CD14-positive monocyte (primary cell): ENCODE results near the gene PARP12. TPM values are rescaled to one million over a fixed set of nuclear protein-coding genes. Genes with fewer than 3 reads are reported as not detected.
A peak's percentile ranks its signal among the peaks of the same experiment; 100 is the strongest.

Experiments
- DNase-seq, 3 donors: peaks; one replicate each; pipeline ENCODE4 v3.0.0-alpha.2; 2011 to 2022
- H2AFZ ChIP-seq: 2 replicates; pipeline ENCODE4 v1.6.0; 2012; ENCODE audit warnings: mild to moderate bottlenecking, low read depth, low read length, inconsistent platforms; ENCODE audit not compliant: insufficient read depth, poor library complexity, severe bottlenecking
- H3K27ac ChIP-seq, 2 donors: 1 replicate in 1 of 2; 2 replicates in 1 of 2; pipeline ENCODE4 v1.5.1; 2012 to 2013; ENCODE audit warnings: low read length in 2 of 2, control low read depth in 1 of 2, inconsistent platforms in 1 of 2, low read depth in 1 of 2, mild to moderate bottlenecking in 1 of 2
- H3K27me3 ChIP-seq, 2 donors: one replicate each; pipeline versions ENCODE4 v1.6.0 to v1.6.1; 2011 to 2013; ENCODE audit warnings: low read length in 2 of 2; ENCODE audit not compliant: control insufficient read depth in 2 of 2, insufficient read depth in 2 of 2
- H3K36me3 ChIP-seq, 2 donors: replicated peaks in 1 of 2; 1 replicate in 1 of 2; 2 replicates in 1 of 2; pipeline versions ENCODE4 v1.5.1 to v1.6.1; 2012 to 2013; ENCODE audit warnings: low read length in 2 of 2, control low read depth in 1 of 2, inconsistent platforms in 1 of 2, mild to moderate bottlenecking in 1 of 2; ENCODE audit not compliant: insufficient read depth in 2 of 2, control insufficient read depth in 1 of 2
- H3K4me1 ChIP-seq, 2 donors: 1 replicate in 1 of 2; 2 replicates in 1 of 2; pipeline versions ENCODE4 v1.5.1 to v1.6.1; 2012 to 2013; ENCODE audit warnings: low read length in 2 of 2, control low read depth in 1 of 2, inconsistent platforms in 1 of 2, mild to moderate bottlenecking in 1 of 2, moderate library complexity in 1 of 2; ENCODE audit not compliant: insufficient read depth in 2 of 2, control insufficient read depth in 1 of 2
- H3K4me2 ChIP-seq: replicated peaks from 2 replicates; pipeline ENCODE3; 2012; ENCODE audit warnings: low read length, moderate library complexity, mild to moderate bottlenecking; ENCODE audit not compliant: poor library complexity, severe bottlenecking; ENCODE audit errors: extremely low read depth
- H3K4me3 ChIP-seq, 3 experiments: fragments of 200-600 bp in 1 of 3; sonication (generic) in 1 of 3; replicated peaks in 1 of 3; 1 replicate in 2 of 3; 2 replicates in 1 of 3; pipeline ENCODE4 v1.5.1; 2011 to 2013; ENCODE audit warnings: low read length in 3 of 3, mild to moderate bottlenecking in 3 of 3, control low read depth in 2 of 3, low read depth in 2 of 3, inconsistent platforms in 1 of 3, moderate library complexity in 1 of 3
- H3K79me2 ChIP-seq: 2 replicates; pipeline ENCODE4 v1.6.0; 2012; ENCODE audit warnings: mild to moderate bottlenecking, control low read depth, inconsistent platforms, low read length, moderate library complexity; ENCODE audit not compliant: insufficient read depth
- H3K9ac ChIP-seq: 2 replicates; pipeline ENCODE4 v1.6.0; 2017; ENCODE audit warnings: low read length, mild to moderate bottlenecking; ENCODE audit not compliant: insufficient read depth, poor library complexity, severe bottlenecking
- H3K9me3 ChIP-seq, 2 donors: replicated peaks in 1 of 2; 1 replicate in 1 of 2; 2 replicates in 1 of 2; pipeline versions ENCODE4 v1.5.1 to v1.6.1; 2012 to 2013; ENCODE audit warnings: low read length in 2 of 2, control low read depth in 1 of 2; ENCODE audit not compliant: control insufficient read depth in 1 of 2, insufficient read depth in 1 of 2
- H4K20me1 ChIP-seq: 2 replicates; pipeline ENCODE4 v1.6.0; 2012; ENCODE audit warnings: mild to moderate bottlenecking, low read length, control low read depth, moderate library complexity; ENCODE audit not compliant: insufficient read depth
- H3K27ac Mint-ChIP-seq, 7 donors: one replicate each; pipeline ENCODE4 v1.8.0; 2020; ENCODE audit warnings: mild to moderate bottlenecking in 7 of 7, mixed read lengths in 7 of 7, moderate library complexity in 6 of 7, inconsistent platforms in 2 of 7
- H3K27me3 Mint-ChIP-seq, 3 donors: one replicate each; pipeline ENCODE4 v1.8.0; 2021 to 2022; ENCODE audit warnings: low read depth in 3 of 3, mild to moderate bottlenecking in 3 of 3, mixed read lengths in 3 of 3, moderate library complexity in 3 of 3, inconsistent platforms in 1 of 3
- H3K36me3 Mint-ChIP-seq, 2 donors: one replicate each; pipeline ENCODE4 v1.8.0; 2020; ENCODE audit warnings: mixed read lengths in 2 of 2, inconsistent platforms in 1 of 2, mild to moderate bottlenecking in 1 of 2
- H3K4me1 Mint-ChIP-seq: one replicate; pipeline ENCODE4 v1.8.0; 2020; ENCODE audit warnings: mild to moderate bottlenecking, mixed read lengths
- H3K4me3 Mint-ChIP-seq, 2 donors: one replicate each; pipeline ENCODE4 v1.8.0; 2020; ENCODE audit warnings: mild to moderate bottlenecking in 2 of 2, mixed read lengths in 2 of 2, moderate library complexity in 1 of 2
- H3K9me3 Mint-ChIP-seq, 7 donors: one replicate each; pipeline ENCODE4 v1.8.0; 2020 to 2022; ENCODE audit warnings: mixed read lengths in 7 of 7, mild to moderate bottlenecking in 6 of 7, moderate library complexity in 6 of 7, inconsistent platforms in 2 of 7
- CTCF ChIP-seq: fragments of 200-600 bp; IDR thresholded peaks from one replicate; pipeline ENCODE4 v1.8.0; 2022; ENCODE audit warnings: antibody characterized with exemption, mild to moderate bottlenecking
- WGBS: methylation state at CpG from one replicate; pipeline ENCODE4 v1.1.5; 2013; ENCODE audit warnings: missing lambda C conversion rate; ENCODE audit not compliant: insufficient coverage; 5-methylcytosine and 5-hydroxymethylcytosine counted together
- intact Hi-C, 2 donors: fragments of 100-400 bp; cut with micrococcal nuclease; formaldehyde crosslinking; loops; one replicate each; pipeline versions ENCODE4 v1.15.0 to v1.15.1; 2023
- polyA plus RNA-seq, 3 donors: library from polyadenylated mRNA; depleted of rRNA in 1 of 3; unstranded in 2 of 3; stranded (reverse) in 1 of 3; fragments of 300-500 nt in 2 of 3; fragments of >200 nt in 1 of 3; fragmentation: Illumina TruSeq in 2 of 3; gene quantifications; 1 replicate in 2 of 3; 2 replicates in 1 of 3; pipeline ENCODE4 v1.2.3, GENCODE V29; 2012 to 2021

Gene PARP12
- polyA plus RNA-seq, 3 donors, result 16.7 to 116 (median 37.8) TPM

- H3K27ac Mint-ChIP-seq, result peak overlapping the region in 1 of 7 donors; percentile 45
- 98% methylated on average over 7 of the region's 7 CpGs for WGBS
These were observed 45.7 kb downstream of the PARP12 start for GRCh38 chr7:140017034-140017433.

GRCh38 chr7:140016540-140016939 is 46.2 kb downstream of the PARP12 start:
- Histone ChIP-seq H3K4me3 (no peak overlapping the region), H3K27ac (no peak overlapping the region), H3K4me2 (no peak overlapping the region), H2AFZ (no peak overlapping the region), H3K9ac (no peak overlapping the region), H3K4me1 (no peaks in the 10 kb centered on the region), H3K9me3 (no peaks in the 10 kb centered on the region), H3K36me3 (peaks cover 67 to 94% of the 10 kb centered on the region in 2 donors), H3K27me3 (no peaks in the 10 kb centered on the region), H4K20me1 (peaks cover 75% of the 10 kb centered on the region), H3K79me2 (no peaks in the 10 kb centered on the region)
- DNase-seq, result no peak
- Mint-ChIP-seq H3K4me1 (no peaks in the 10 kb centered on the region), H3K36me3 (peaks cover 60 to 79% of the 10 kb centered on the region in 2 donors), H3K4me3 (no peak overlapping the region), H3K27ac (no peak overlapping the region), H3K27me3 (peaks cover 2 to 3% (median 2%) of the 10 kb centered on the region in 3 donors), H3K9me3 (peaks cover 0 to 2% (median 0%) of the 10 kb centered on the region in 7 donors)
- TF ChIP-seq CTCF, result no peak
- 95% methylated on average over 6 of the region's 9 CpGs for WGBS
- intact Hi-C loops, result no loop called here

More at GRCh38 chr7:140017034-140017433, 45.7 kb downstream of the PARP12 start:
- Histone ChIP-seq H3K27ac (no peak overlapping the region), H3K9me3 (no peaks in the 10 kb centered on the region), H4K20me1 (peaks cover 75% of the 10 kb centered on the region), H3K36me3 (peaks cover 68 to 95% of the 10 kb centered on the region in 2 donors), H3K4me3 (no peak overlapping the region), H3K4me1 (no peaks in the 10 kb centered on the region), H3K27me3 (no peaks in the 10 kb centered on the region), H3K79me2 (no peaks in the 10 kb centered on the region), H2AFZ (no peak overlapping the region), H3K9ac (no peak overlapping the region), H3K4me2 (no peak overlapping the region)
- DNase-seq, result no peak
- peaks cover 2 to 3% (median 2%) of the 10 kb centered on the region in 3 donors for H3K27me3 Mint-ChIP-seq
- peaks cover 0 to 2% (median 0%) of the 10 kb centered on the region in 7 donors for H3K9me3 Mint-ChIP-seq
- H3K36me3 Mint-ChIP-seq, result peaks cover 62 to 79% of the 10 kb centered on the region in 2 donors
- no peak overlapping the region for H3K4me3 Mint-ChIP-seq
- H3K4me1 Mint-ChIP-seq, result no peaks in the 10 kb centered on the region
- intact Hi-C loops, result no loop called here
- TF ChIP-seq CTCF, result no peak
